Bronchial epithelial cell (primary cell): ENCODE measurements around the gene LYG1. TPM values are rescaled to one million over a fixed set of nuclear protein-coding genes. Genes with fewer than 3 reads are reported as not detected.
A peak's percentile ranks its signal among the peaks of the same experiment; 100 is the strongest.

ENCODE experiments used
- DNase-seq: peaks from one replicate; pipeline ENCODE4 v3.0.0-alpha.2; 2010; ENCODE audit warnings: low read depth
- FAIRE-seq: peaks from 2 replicates; lab custom pipeline; 2011; peaks lifted over from hg19 to GRCh38; lab: Jason Lieb, UNC
- H3K27me3 ChIP-seq: 2 replicates; pipeline ENCODE4 v1.5.1; 2011; ENCODE audit warnings: low read length; ENCODE audit not compliant: control insufficient read depth, insufficient read depth
- H3K36me3 ChIP-seq: 2 replicates; pipeline ENCODE4 v1.5.1; 2011; ENCODE audit warnings: low read length; ENCODE audit not compliant: control insufficient read depth, insufficient read depth
- H3K4me3 ChIP-seq: 2 replicates; pipeline ENCODE4 v1.5.1; 2011; ENCODE audit warnings: mild to moderate bottlenecking, low read depth, low read length, control low read depth
- CTCF ChIP-seq: IDR thresholded peaks from 2 replicates; pipeline ENCODE4 v1.5.1; 2011; ENCODE audit warnings: mild to moderate bottlenecking, moderate library complexity, low read length, control low read depth, inconsistent platforms; ENCODE audit not compliant: insufficient read depth, severe bottlenecking
- total RNA-seq: library from RNA; depleted of rRNA; stranded (reverse); fragments of >200 nt; gene quantifications from 2 replicates; pipeline ENCODE4 v1.2.1, GENCODE V29; 2014

LYG1 gene
- total RNA-seq, 1 donor from 2014 or later, result 0.26 TPM

GRCh38 chr2:99317161-99317872 is 16.3 kb upstream of the LYG1 start:
- DNase-seq (no peak), FAIRE-seq (peak; percentile 36)
- TF ChIP-seq CTCF, result no peak
- peaks cover 3% of the 10 kb centered on the region for H3K36me3 ChIP-seq
- no peaks in the 10 kb centered on the region for H3K27me3 ChIP-seq
- H3K4me3 ChIP-seq, result no peak overlapping the region

GRCh38 chr2:99299580-99299979 is 1.4 kb downstream of the LYG1 start:
- no peak overlapping the region for H3K4me3 ChIP-seq
- no peaks in the 10 kb centered on the region for H3K27me3 ChIP-seq
- DNase-seq (no peak), FAIRE-seq (no peak)
- no peak for TF ChIP-seq CTCF
- no peaks in the 10 kb centered on the region for H3K36me3 ChIP-seq

- TF ChIP-seq CTCF, result no peak
- H3K4me3 ChIP-seq, result no peak overlapping the region
- no peaks in the 10 kb centered on the region for H3K36me3 ChIP-seq
- DNase-seq (peak; percentile 36), FAIRE-seq (no peak)
- no peaks in the 10 kb centered on the region for H3K27me3 ChIP-seq
Observed at GRCh38 chr2:99297994-99298393, 3.0 kb downstream of the LYG1 start.

GRCh38 chr2:99285526-99285925 is 15.5 kb downstream of the LYG1 start:
- FAIRE-seq, result no peak
- peak; percentile 17 for DNase-seq
- no peak for TF ChIP-seq CTCF
- Histone ChIP-seq H3K27me3 (no peaks in the 10 kb centered on the region), H3K36me3 (no peaks in the 10 kb centered on the region), H3K4me3 (no peak overlapping the region)

GRCh38 chr2:99279969-99280695 is 20.9 kb downstream of the LYG1 start:
- Histone ChIP-seq H3K4me3 (no peak overlapping the region), H3K27me3 (no peaks in the 10 kb centered on the region), H3K36me3 (no peaks in the 10 kb centered on the region)
- TF ChIP-seq CTCF, result no peak
- FAIRE-seq (no peak), DNase-seq (no peak)
